BLaER1 (cell line): Measurements from ENCODE around the gene SAMM50.
A peak's percentile ranks its signal among the peaks of the same experiment; 100 is the strongest.

Experiments used
- H3K27ac ChIP-seq: shearing (Covaris generic); formaldehyde crosslinking; 2 replicates; pipeline ENCODE4 v1.8.1; 2022
- H3K27me3 ChIP-seq: shearing (Covaris generic); formaldehyde crosslinking; 2 replicates; pipeline ENCODE4 v1.8.1; 2022
- H3K36me3 ChIP-seq: shearing (Covaris generic); formaldehyde crosslinking; 2 replicates; pipeline ENCODE4 v1.8.1; 2022
- H3K4me1 ChIP-seq: shearing (Covaris generic); formaldehyde crosslinking; 2 replicates; pipeline ENCODE4 v1.8.1; 2022
- H3K4me2 ChIP-seq: shearing (Covaris generic); formaldehyde crosslinking; 2 replicates; pipeline ENCODE4 v1.8.1; 2022
- H3K4me3 ChIP-seq: shearing (Covaris generic); formaldehyde crosslinking; 2 replicates; pipeline ENCODE4 v1.8.1; 2022
- H3K9ac ChIP-seq: shearing (Covaris generic); formaldehyde crosslinking; 2 replicates; pipeline ENCODE4 v1.8.1; 2022
- H3K9me3 ChIP-seq: shearing (Covaris generic); formaldehyde crosslinking; 2 replicates; pipeline ENCODE4 v1.8.1; 2022
- H4K20me1 ChIP-seq: shearing (Covaris generic); formaldehyde crosslinking; 2 replicates; pipeline ENCODE4 v1.8.1; 2022
- Cebpa-rat ChIP-seq: shearing (Covaris generic); IDR thresholded peaks from 2 replicates; pipeline ENCODE4 v1.8.1; 2022

Gene SAMM50

DNA sequence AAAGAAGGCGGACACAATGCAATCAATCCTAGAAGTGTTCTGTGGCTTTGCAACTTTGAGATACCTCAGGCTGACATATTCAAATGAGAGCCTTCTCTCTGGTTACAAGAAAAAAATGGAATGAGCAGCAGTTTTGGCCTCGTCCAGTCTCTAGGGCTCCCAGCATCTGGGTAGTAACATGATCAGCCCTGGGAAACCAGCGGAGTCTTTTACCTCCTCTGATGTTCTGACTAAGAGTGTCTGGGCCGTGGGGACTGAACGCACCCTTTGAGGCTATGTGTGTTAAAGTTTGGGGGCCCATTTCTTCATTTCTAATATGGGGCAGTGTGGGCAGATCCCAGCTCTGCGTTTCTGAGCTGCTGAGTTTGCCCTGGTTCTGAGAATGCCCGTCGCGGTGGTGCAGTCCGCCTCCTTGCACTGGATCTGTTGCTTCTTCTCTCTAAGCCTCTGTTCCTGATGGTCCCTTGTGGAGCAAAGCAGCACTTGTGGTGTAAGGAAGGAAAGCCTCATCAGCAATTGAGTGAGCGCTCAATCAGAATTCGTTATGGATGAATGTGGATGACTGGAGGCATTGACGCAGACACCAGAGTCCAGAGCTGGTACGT is 77.0 kb downstream of the SAMM50 start:
- Histone ChIP-seq H3K27ac (no peak overlapping the region), H3K4me1 (peaks cover 32% of the 10 kb centered on the region), H3K9ac (no peak overlapping the region), H3K4me3 (no peak overlapping the region), H3K9me3 (no peaks in the 10 kb centered on the region), H3K27me3 (no peaks in the 10 kb centered on the region), H3K4me2 (no peak overlapping the region), H3K36me3 (no peaks in the 10 kb centered on the region), H4K20me1 (peaks cover under 1% of the 10 kb centered on the region; the same call in 1 of the 2 replicates)
- TF ChIP-seq Cebpa-rat = no peak

DNA sequence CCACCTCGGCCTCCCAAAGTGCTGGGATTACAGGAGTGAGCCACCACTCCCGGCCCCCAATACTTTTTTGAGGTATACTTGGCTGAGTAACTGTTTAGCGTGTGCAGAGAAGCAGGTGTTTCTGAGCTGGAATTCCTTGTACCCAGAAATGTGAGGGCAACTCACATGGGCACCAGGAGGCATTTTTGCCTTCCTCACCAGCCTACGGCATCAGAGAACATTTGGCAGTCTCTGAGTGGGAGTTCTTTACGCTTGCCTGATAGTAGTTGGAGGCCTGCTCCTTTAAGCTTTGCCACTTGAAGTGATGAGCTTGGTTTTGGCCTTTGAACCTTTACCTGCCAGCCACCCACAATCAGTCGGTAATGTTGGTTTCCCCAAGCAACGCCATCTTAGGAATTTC is 78.0 kb downstream of the SAMM50 start:
- no peaks in the 10 kb centered on the region for H3K36me3 ChIP-seq
- no peak overlapping the region for H3K4me3 ChIP-seq
- H3K4me1 ChIP-seq = peaks cover 21% of the 10 kb centered on the region
- peaks cover 6% of the 10 kb centered on the region; the same call in 1 of the 2 replicates for H4K20me1 ChIP-seq
- no peak overlapping the region for H3K9ac ChIP-seq
- no peak overlapping the region for H3K27ac ChIP-seq
- H3K4me2 ChIP-seq = no peak overlapping the region
- H3K9me3 ChIP-seq = no peaks in the 10 kb centered on the region
- no peaks in the 10 kb centered on the region for H3K27me3 ChIP-seq
- TF ChIP-seq Cebpa-rat = no peak

DNA sequence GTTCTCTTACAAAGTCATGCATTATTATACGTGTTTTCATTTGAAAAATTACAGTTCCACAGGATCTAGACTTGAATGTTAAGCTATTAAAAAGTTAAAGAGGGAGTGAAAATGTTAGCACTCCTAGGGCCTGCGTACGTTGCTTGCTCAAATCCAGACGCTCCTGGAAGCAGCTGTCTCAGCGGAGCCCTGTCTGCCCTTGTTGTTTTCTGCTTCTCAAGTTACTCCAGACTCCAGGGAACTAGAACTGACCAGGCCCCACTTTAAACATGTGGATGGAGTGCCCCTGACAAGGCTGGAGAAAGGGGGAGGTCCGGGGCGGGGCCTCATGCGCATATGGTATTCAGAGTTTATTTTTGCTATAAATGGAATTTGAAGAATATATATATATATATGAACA is 78.5 kb downstream of the SAMM50 start:
- H3K27ac ChIP-seq = no peak overlapping the region
- H3K4me1 ChIP-seq = peaks cover 23% of the 10 kb centered on the region
- no peak overlapping the region for H3K4me2 ChIP-seq

DNA sequence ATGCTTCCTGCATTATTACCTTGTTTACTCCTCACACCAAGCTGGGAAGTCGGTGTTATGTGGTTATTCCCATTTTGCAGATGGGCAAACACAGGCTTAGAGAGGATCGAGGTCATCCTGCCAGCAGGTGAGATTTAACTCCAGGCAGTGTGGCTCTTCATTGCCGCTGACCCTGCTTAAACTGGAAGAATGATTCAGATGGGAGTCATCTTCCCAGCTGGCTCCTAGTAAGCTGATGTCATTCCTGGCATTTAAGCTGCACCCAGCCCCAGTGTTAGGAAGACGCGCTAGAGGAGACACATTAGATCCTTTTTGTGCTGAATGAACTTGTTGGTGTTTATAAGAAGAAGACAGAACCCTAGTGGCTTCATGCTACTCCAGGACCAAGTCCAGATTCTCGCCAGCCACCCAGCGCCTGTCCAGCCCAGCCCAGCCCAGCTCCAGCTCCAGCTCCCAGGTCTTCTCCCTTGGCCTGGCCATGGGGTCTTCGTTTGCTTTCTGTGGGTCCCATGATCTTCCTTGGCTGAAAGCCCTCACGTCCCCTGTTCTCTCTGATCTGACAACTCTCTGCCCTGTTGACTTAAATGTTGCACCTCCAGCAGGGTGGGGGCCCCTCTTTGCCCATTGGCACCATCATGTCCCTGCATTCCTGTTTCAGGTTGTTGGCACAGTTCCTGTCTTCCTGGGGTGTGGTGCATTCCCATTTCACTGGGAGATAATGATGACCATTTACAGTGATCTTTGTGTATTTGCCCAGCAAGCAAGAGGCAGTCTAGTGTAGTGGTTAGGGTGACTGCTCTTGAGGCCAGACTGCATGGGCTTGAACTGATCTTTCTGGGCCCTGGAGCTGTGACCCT is 82.5 kb downstream of the SAMM50 start:
- Histone ChIP-seq H3K36me3 (no peaks in the 10 kb centered on the region), H4K20me1 (peaks cover 35% of the 10 kb centered on the region), H3K4me2 (no peak overlapping the region), H3K27me3 (no peaks in the 10 kb centered on the region), H3K27ac (no peak overlapping the region), H3K4me3 (no peak overlapping the region), H3K4me1 (peaks cover 39% of the 10 kb centered on the region), H3K9ac (no peak overlapping the region), H3K9me3 (no peaks in the 10 kb centered on the region)
- TF ChIP-seq Cebpa-rat = no peak

More for the DNA sequence above, 78.5 kb downstream of the SAMM50 start:
- Histone ChIP-seq H3K4me3 (no peak overlapping the region), H3K36me3 (no peaks in the 10 kb centered on the region), H4K20me1 (peaks cover 8% of the 10 kb centered on the region; the same call in 1 of the 2 replicates), H3K9me3 (no peaks in the 10 kb centered on the region), H3K9ac (no peak overlapping the region), H3K27me3 (no peaks in the 10 kb centered on the region)
- no peak for TF ChIP-seq Cebpa-rat

DNA sequence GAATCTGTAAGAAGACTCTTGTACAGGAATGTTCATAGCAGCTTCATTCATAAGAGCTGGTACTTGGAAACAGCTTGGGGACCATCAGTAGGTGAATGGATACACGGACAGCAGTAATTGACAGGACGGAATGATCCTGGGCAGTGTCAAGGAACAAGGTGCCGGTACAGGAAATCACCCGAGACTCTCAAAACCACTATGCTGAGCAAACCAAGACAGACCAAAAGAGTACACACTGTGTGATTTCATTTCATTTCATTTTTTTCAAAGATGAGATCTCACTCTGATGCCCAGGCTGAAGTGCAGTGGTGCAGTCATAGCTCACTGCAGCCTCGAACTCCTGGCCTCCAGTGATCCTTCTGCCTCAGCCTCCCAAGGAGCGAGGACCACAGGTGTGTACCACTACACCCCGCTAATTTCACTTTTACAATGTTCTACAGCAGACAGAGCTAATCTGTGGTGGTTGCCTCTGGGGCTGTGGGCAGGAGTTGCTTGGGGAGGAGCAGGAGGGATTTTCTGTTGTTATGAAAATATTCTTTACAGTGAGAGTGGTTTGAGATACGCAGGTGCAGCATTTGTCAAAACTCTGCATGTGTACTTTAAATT is 84.4 kb downstream of the SAMM50 start:
- H3K27me3 ChIP-seq = peaks cover 9% of the 10 kb centered on the region
- no peak overlapping the region for H3K9ac ChIP-seq
- TF ChIP-seq Cebpa-rat = no peak
- peaks cover 54% of the 10 kb centered on the region for H4K20me1 ChIP-seq
- H3K27ac ChIP-seq = no peak overlapping the region
- no peaks in the 10 kb centered on the region for H3K9me3 ChIP-seq
- H3K36me3 ChIP-seq = no peaks in the 10 kb centered on the region
- peaks cover 58% of the 10 kb centered on the region for H3K4me1 ChIP-seq
- H3K4me3 ChIP-seq = no peak overlapping the region
- peak overlapping the region; percentile 54 for H3K4me2 ChIP-seq

DNA sequence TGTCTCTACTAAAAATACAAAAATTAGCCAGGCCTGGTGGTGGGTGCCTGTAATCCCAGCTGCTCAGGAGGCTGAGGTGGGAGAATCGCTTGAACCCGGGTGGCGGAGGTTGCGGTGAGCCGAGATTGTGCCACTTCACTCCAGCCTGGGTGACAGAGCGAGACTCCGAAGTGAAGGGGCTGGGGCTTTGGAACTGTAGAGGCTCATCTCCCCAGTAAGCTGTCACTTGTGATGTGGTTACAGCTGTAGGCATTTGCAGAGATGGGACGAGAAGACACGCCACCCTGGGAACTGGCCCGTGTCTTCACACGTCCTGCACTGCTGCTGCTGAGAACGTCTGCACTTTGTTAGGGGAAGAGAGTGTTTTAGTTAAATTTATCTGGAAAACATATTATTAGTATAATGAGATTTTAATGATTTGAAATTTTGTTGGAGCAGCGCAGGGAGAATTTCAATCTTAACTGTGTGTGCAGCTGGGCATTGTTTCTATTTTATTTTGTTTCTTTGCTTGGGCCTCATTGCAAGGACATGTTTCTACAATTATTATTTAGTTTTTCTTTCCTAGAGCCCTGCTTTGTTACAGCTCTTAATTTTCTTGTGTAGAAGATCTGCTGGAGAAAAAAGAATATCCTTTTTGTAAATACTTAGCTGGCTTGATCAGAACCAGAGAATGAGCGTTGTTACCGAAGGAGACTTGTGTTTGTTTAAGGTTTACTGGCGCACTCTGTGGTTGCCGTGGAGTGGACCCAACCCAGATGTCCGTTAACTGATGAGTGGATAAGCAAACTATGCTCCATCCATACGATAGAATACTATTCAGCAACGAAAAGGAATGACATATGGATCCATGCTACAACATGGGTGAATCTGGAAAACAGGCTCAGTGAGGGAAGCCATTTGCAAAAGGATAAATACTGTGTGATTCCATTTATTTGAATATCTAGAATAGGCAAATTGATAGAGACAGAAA is 87.3 kb downstream of the SAMM50 start:
- peak overlapping the region; percentile 0; the same call in 1 of the 2 replicates for H3K4me3 ChIP-seq
- H3K27me3 ChIP-seq = peaks cover 12% of the 10 kb centered on the region
- no peak overlapping the region for H3K9ac ChIP-seq
- H3K36me3 ChIP-seq = no peaks in the 10 kb centered on the region
- peaks cover 50% of the 10 kb centered on the region for H4K20me1 ChIP-seq
- peak overlapping the region; percentile 70 for H3K4me2 ChIP-seq
- no peaks in the 10 kb centered on the region for H3K9me3 ChIP-seq
- H3K4me1 ChIP-seq = peaks cover 64% of the 10 kb centered on the region
- peak; percentile 55; the same call in 1 of the 2 replicates for TF ChIP-seq Cebpa-rat
- no peak overlapping the region for H3K27ac ChIP-seq

DNA sequence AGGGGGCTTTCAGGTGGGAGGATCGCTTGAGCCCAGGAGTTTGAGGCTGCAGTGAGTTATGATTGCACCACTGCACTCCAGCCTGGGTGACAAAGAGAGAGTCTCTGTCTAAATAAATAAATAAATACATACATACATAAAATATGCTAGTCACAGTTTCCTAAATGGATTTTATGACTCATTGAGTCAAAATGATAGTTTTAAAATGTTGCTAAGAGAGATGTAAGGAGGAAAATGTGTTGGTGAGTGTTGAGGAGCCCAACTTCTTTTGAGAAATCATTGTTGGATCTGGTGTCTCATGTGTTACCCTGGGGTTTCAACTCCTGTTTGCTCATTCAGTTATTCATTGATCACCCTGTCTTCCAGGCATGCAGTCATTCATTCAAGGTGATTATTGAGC is 89.9 kb downstream of the SAMM50 start:
- Histone ChIP-seq H3K4me2 (peak overlapping the region; percentile 70), H3K36me3 (no peaks in the 10 kb centered on the region), H3K4me1 (peaks cover 66% of the 10 kb centered on the region), H3K27ac (no peak overlapping the region), H3K9me3 (no peaks in the 10 kb centered on the region), H4K20me1 (peaks cover 31% of the 10 kb centered on the region), H3K27me3 (peaks cover 21% of the 10 kb centered on the region), H3K4me3 (no peak overlapping the region), H3K9ac (no peak overlapping the region)
- no peak for TF ChIP-seq Cebpa-rat
